Neuronal stem cell (in vitro differentiated cells): ENCODE data around the gene C13orf46.

Experiments
- DNase-seq: peaks from one replicate; pipeline ENCODE4 v3.0.0-alpha.2; 2013; ENCODE audit warnings: low spot score
- H2AFZ ChIP-seq: one replicate; pipeline ENCODE4 v1.6.1; 2013; ENCODE audit warnings: mild to moderate bottlenecking, low read length, inconsistent platforms
- H2AK5ac ChIP-seq: 2 replicates; pipeline ENCODE4 v1.6.1; 2013; ENCODE audit warnings: low read depth, mild to moderate bottlenecking, inconsistent platforms, low read length, moderate library complexity, mixed read lengths
- H2BK120ac ChIP-seq: 2 replicates; pipeline ENCODE4 v1.6.1; 2013; ENCODE audit warnings: low read depth, mild to moderate bottlenecking, inconsistent platforms, low read length, moderate library complexity, mixed read lengths
- H2BK12ac ChIP-seq: one replicate; pipeline ENCODE4 v1.6.1; 2013; ENCODE audit warnings: low read length, inconsistent platforms
- H2BK15ac ChIP-seq: 2 replicates; pipeline ENCODE4 v1.6.1; 2013; ENCODE audit warnings: mild to moderate bottlenecking, low read length, inconsistent platforms, mixed read lengths
- H2BK5ac ChIP-seq: one replicate; pipeline ENCODE4 v1.6.1; 2013; ENCODE audit warnings: inconsistent platforms, mild to moderate bottlenecking, low read length, moderate library complexity
- H3K14ac ChIP-seq: one replicate; pipeline ENCODE4 v1.6.1; 2013; ENCODE audit warnings: low read length, inconsistent platforms
- H3K18ac ChIP-seq: 2 replicates; pipeline ENCODE4 v1.6.1; 2013; ENCODE audit warnings: low read length, inconsistent platforms
- H3K23ac ChIP-seq: 2 replicates; pipeline ENCODE4 v1.6.1; 2013; ENCODE audit warnings: low read depth, mild to moderate bottlenecking, mixed read lengths, low read length, inconsistent platforms; ENCODE audit not compliant: poor library complexity
- H3K27ac ChIP-seq: replicated peaks from 3 replicates; pipeline ENCODE4 v1.5.1; 2013; ENCODE audit warnings: low read length, inconsistent platforms
- H3K27me3 ChIP-seq, 3 experiments: 2 replicates each; pipeline ENCODE4 v1.6.1; 2013; ENCODE audit warnings: low read length in 3 of 3, mild to moderate bottlenecking in 2 of 3, inconsistent platforms in 1 of 3, low read depth in 1 of 3, mixed read lengths in 1 of 3, moderate library complexity in 1 of 3; ENCODE audit not compliant: control insufficient read depth in 3 of 3, insufficient read depth in 3 of 3
- H3K36me3 ChIP-seq, 2 donors: replicated peaks in 1 of 2; 2 replicates each; pipeline ENCODE4 v1.6.1; 2013; ENCODE audit warnings: low read length in 2 of 2; ENCODE audit not compliant: control insufficient read depth in 2 of 2, insufficient read depth in 2 of 2
- H3K4ac ChIP-seq: 2 replicates; pipeline ENCODE4 v1.6.1; 2013; ENCODE audit warnings: inconsistent platforms, mild to moderate bottlenecking, low read length, moderate library complexity
- H3K4me1 ChIP-seq, 2 donors: 1 replicate in 1 of 2; 2 replicates in 1 of 2; pipeline ENCODE4 v1.6.1; 2013; ENCODE audit warnings: low read length in 2 of 2, low read depth in 1 of 2; ENCODE audit not compliant: control insufficient read depth in 2 of 2, insufficient read depth in 1 of 2
- H3K4me2 ChIP-seq: one replicate; pipeline ENCODE4 v1.6.1; 2013; ENCODE audit warnings: mild to moderate bottlenecking, low read length, inconsistent platforms; ENCODE audit not compliant: insufficient read depth, poor library complexity, severe bottlenecking
- H3K4me3 ChIP-seq, 2 donors: 2 replicates each; pipeline ENCODE4 v1.5.1; 2013; ENCODE audit warnings: low read length in 2 of 2, mild to moderate bottlenecking in 2 of 2, inconsistent platforms in 1 of 2, moderate library complexity in 1 of 2
- H3K79me1 ChIP-seq: one replicate; pipeline ENCODE4 v1.6.1; 2013; ENCODE audit warnings: low read depth, mild to moderate bottlenecking, inconsistent platforms, low read length, moderate library complexity
- H3K9ac ChIP-seq: one replicate; pipeline ENCODE4 v1.6.1; 2013; ENCODE audit warnings: mild to moderate bottlenecking, low read depth, low read length, inconsistent platforms; ENCODE audit not compliant: poor library complexity
- H3K9me3 ChIP-seq, 2 donors: replicated peaks in 1 of 2; 2 replicates each; pipeline versions ENCODE3 to v1.6.1; 2013; ENCODE audit warnings: low read length in 2 of 2, mild to moderate bottlenecking in 2 of 2, inconsistent platforms in 1 of 2, low read depth in 1 of 2, mixed read lengths in 1 of 2, moderate library complexity in 1 of 2; ENCODE audit not compliant: control insufficient read depth in 2 of 2, insufficient read depth in 1 of 2
- H4K8ac ChIP-seq: one replicate; pipeline ENCODE4 v1.6.1; 2013; ENCODE audit warnings: low read depth, mild to moderate bottlenecking, inconsistent platforms, low read length, moderate library complexity
- H4K91ac ChIP-seq: one replicate; pipeline ENCODE4 v1.6.1; 2013; ENCODE audit warnings: low read length, low read depth, mild to moderate bottlenecking, inconsistent platforms; ENCODE audit not compliant: poor library complexity
- WGBS, 2 donors: extraction: QIAGEN DNeasy Blood & Tissue Kit; methylation state at CpG; one replicate each; pipeline ENCODE4 v1.1.7; 2013; ENCODE audit warnings: missing lambda C conversion rate in 2 of 2, mixed read lengths in 1 of 2; ENCODE audit not compliant: insufficient read length in 2 of 2, insufficient replicate concordance in 1 of 2; ENCODE audit errors: extremely low coverage in 2 of 2; 5-methylcytosine and 5-hydroxymethylcytosine counted together

Gene C13orf46

DNA sequence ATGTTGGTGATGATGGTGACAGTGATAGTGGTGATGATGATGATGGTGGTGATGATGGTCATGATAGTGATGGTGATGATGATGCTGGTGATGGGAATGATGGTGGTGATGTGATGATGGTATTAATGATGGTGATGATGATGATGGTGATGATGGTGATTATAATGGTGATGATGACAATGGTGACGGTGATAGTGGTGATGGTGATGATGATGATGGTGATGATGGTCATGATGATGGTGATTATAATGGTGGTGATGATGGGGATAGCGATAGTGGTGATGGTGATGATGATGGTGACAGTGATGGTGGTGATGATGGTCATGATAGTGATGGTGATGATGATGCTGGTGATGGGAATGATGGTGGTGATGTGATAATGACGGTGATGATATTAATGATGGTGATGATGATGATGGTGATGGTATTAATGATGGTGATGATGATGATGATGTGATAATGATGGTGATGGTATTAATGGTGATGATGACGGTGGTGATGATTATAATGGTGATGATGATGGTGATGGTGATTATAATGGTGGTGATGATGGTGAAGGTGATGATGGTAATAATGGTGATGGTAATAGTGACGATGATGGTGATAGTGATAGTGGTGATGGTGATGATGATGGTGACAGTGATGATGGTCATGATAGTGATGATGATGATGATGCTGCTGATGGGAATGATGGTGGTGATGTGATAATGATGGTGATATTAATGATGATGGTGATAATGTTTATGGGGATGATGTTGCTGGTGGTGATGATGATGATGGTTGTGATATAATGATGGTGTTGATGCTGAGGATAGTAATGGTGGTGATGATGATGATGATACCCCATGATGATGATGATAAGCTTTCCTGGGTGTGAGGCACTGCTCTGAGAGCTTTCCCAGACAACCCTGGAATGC lies 7.7 kb downstream of the C13orf46 start:
- no peak for DNase-seq
- Histone ChIP-seq H3K9ac (peak overlapping the region; percentile 44), H2BK120ac (no peak overlapping the region), H3K14ac (no peak overlapping the region), H3K4me2 (no peak overlapping the region), H2BK5ac (no peak overlapping the region), H2AFZ (no peak overlapping the region), H3K9me3 (peaks cover 10 to 21% of the 10 kb centered on the region in 2 donors), H3K4me3 (no peak overlapping the region), H2BK12ac (no peak overlapping the region), H4K91ac (no peak overlapping the region), H4K8ac (no peak overlapping the region), H3K18ac (no peak overlapping the region), H3K36me3 (peaks cover 0 to 2% of the 10 kb centered on the region in 2 donors), H3K4ac (no peak overlapping the region), H3K4me1 (no peaks in the 10 kb centered on the region), H2AK5ac (no peak overlapping the region), H3K27ac (no peak overlapping the region), H2BK15ac (no peak overlapping the region), H3K27me3 (peaks cover 0 to 2% (median 0%) of the 10 kb centered on the region in 3 experiments), H3K79me1 (no peaks in the 10 kb centered on the region), H3K23ac (no peak overlapping the region)
- 100% methylated on average over 2 of the region's 5 CpGs for WGBS, 2 donors

GRCh38 chr13:113965383-113965874 lies 8.4 kb downstream of the C13orf46 start:
- no peak overlapping the region for H3K4me2 ChIP-seq

GRCh38 chr13:113964251-113964995 lies 9.5 kb downstream of the C13orf46 start:
- Histone ChIP-seq H2BK12ac (no peak overlapping the region), H3K4me2 (no peak overlapping the region), H2BK120ac (no peak overlapping the region), H3K27ac (no peak overlapping the region), H3K9me3 (peaks cover 23 to 24% of the 10 kb centered on the region in 2 donors), H2BK15ac (no peak overlapping the region), H4K8ac (no peak overlapping the region), H3K18ac (no peak overlapping the region), H2BK5ac (no peak overlapping the region), H3K36me3 (peaks cover 0 to 2% of the 10 kb centered on the region in 2 donors), H3K4me1 (no peaks in the 10 kb centered on the region), H2AK5ac (no peak overlapping the region), H3K9ac (no peak overlapping the region), H2AFZ (no peak overlapping the region), H3K23ac (no peak overlapping the region), H3K14ac (no peak overlapping the region), H3K4ac (no peak overlapping the region), H4K91ac (no peak overlapping the region), H3K27me3 (peaks cover 0 to 2% (median 0%) of the 10 kb centered on the region in 3 experiments), H3K79me1 (no peaks in the 10 kb centered on the region), H3K4me3 (no peak overlapping the region)
- no CpG with 5 or more reads among the region's 21 CpGs for WGBS, 2 donors
- DNase-seq = no peak

More at GRCh38 chr13:113965383-113965874, 8.4 kb downstream of the C13orf46 start:
- no peak overlapping the region for H2BK5ac ChIP-seq
- H3K4me1 ChIP-seq = no peaks in the 10 kb centered on the region
- no peak overlapping the region for H2BK12ac ChIP-seq
- H3K9me3 ChIP-seq = peaks cover 15 to 23% of the 10 kb centered on the region in 2 donors
- H2BK15ac ChIP-seq = no peak overlapping the region
- no peak overlapping the region for H3K23ac ChIP-seq
- H3K18ac ChIP-seq = no peak overlapping the region
- H3K4me3 ChIP-seq = no peak overlapping the region
- no peak for DNase-seq
- H4K8ac ChIP-seq = no peak overlapping the region
- H3K27ac ChIP-seq = no peak overlapping the region
- H4K91ac ChIP-seq = no peak overlapping the region
- peaks cover 0 to 2% of the 10 kb centered on the region in 2 donors for H3K36me3 ChIP-seq
- H3K79me1 ChIP-seq = no peaks in the 10 kb centered on the region
- WGBS, 2 donors = 100% methylated on average over 1 of the region's 2 CpGs; no CpG with 5 or more reads in 1 of the 2 donors
- H2BK120ac ChIP-seq = no peak overlapping the region
- H3K4ac ChIP-seq = no peak overlapping the region
- H3K27me3 ChIP-seq = peaks cover 0 to 2% (median 0%) of the 10 kb centered on the region in 3 experiments
- no peak overlapping the region for H3K14ac ChIP-seq
- no peak overlapping the region for H2AFZ ChIP-seq
- no peak overlapping the region for H3K9ac ChIP-seq
- no peak overlapping the region for H2AK5ac ChIP-seq
